Right lobe of liver (tissue), 6 donors: ENCODE measurements around the gene SLC49A3. TPM values are rescaled to one million over a fixed set of nuclear protein-coding genes. Genes with fewer than 3 reads are reported as not detected.
A peak's percentile ranks its signal among the peaks of the same experiment; 100 is the strongest.
"Not testable (repeated sequence)": the region's sequence is repeated elsewhere in the genome, so short reads cannot be mapped to it uniquely, and the experiment has no call there.

Experiments
- ATAC-seq, 4 donors: fragments of 200-7000 bp; cut with Tn5 transposase; one replicate each; pipeline ENCODE4 v1.9.1; 2020; ENCODE audit warnings: mild to moderate bottlenecking in 4 of 4, moderate library complexity in 4 of 4
- DNase-seq, 3 donors: peaks; one replicate each; pipeline ENCODE4 v3.0.0-alpha.2; 2020
- H3K27ac ChIP-seq, 3 donors: fragments of 200-600 bp; one replicate each; pipeline ENCODE4 v1.8.0; 2022
- H3K27me3 ChIP-seq, 2 donors: fragments of 200-600 bp; one replicate each; pipeline ENCODE4 v1.8.0; 2022
- H3K36me3 ChIP-seq, 4 donors: fragments of 200-600 bp; sonication (generic) in 1 of 4; one replicate each; pipeline versions ENCODE4 v1.5.1 to v1.8.0; 2017 to 2022; ENCODE audit warnings: control low read depth in 1 of 4
- H3K4me1 ChIP-seq, 4 donors: fragments of 200-600 bp; sonication (generic) in 1 of 4; one replicate each; pipeline versions ENCODE4 v1.5.1 to v1.8.0; 2017 to 2022; ENCODE audit warnings: control low read depth in 1 of 4
- H3K4me3 ChIP-seq, 3 donors: fragments of 200-600 bp; one replicate each; pipeline ENCODE4 v1.8.0; 2022
- H3K9me3 ChIP-seq, 4 donors: fragments of 200-600 bp; sonication (generic) in 1 of 4; one replicate each; pipeline versions ENCODE4 v1.5.1 to v1.8.0; 2017 to 2022; ENCODE audit warnings: control low read depth in 1 of 4
- CTCF ChIP-seq, 4 donors: fragments of 200-600 bp in 3 of 4; fragments of 450-650 bp in 1 of 4; IDR thresholded peaks; one replicate each; pipeline versions ENCODE4 v1.5.1 to v1.8.0; 2016 to 2022; ENCODE audit warnings: antibody characterized with exemption in 4 of 4, mild to moderate bottlenecking in 2 of 4
- POLR2A ChIP-seq: fragments of 450-650 bp; IDR thresholded peaks from one replicate; pipeline ENCODE4 v1.6.1; 2017; ENCODE audit warnings: antibody characterized with exemption, mild to moderate bottlenecking
- WGBS: methylation state at CpG from one replicate; pipeline ENCODE4 v1.1.6; 2018; ENCODE audit warnings: low coverage, low lambda C conversion rate; ENCODE audit not compliant: insufficient coverage; ENCODE audit errors: missing lambda C conversion rate; 5-methylcytosine and 5-hydroxymethylcytosine counted together
- intact Hi-C, 2 donors: fragments of 100-400 bp; cut with DNase I; formaldehyde crosslinking; loops; one replicate each; pipeline versions ENCODE4 v1.11.2 to v1.14.1; 2022
- total RNA-seq, 6 experiments: library from RNA; depleted of rRNA in 2 of 6; stranded (reverse); fragments of >200 nt in 2 of 6; fragmentation: NEBNext Ultra II Directional in 3 of 6; extraction: Animal tissue kit (Norgen Biotek cat#: 25700) in 3 of 6; gene quantifications; one replicate each; pipeline versions ENCODE4 v1.1.0 to v1.2.4, GENCODE V29; 2016 to 2023
- donor health status: DM: no; HTN: yes; CAD: no.
- donor health status: DM: no; HTN: no; CAD: no.
- donor health status: DM: no; HTN: no; CAD: no.
- donor health status: DM: no; HTN: yes; CAD: no.
- donor health status: DM: no; HTN: yes; CAD: no.

Gene SLC49A3
- total RNA-seq, 6 experiments from 2014 or later: 2.9 to 9.0 (median 5.2) TPM

DNA sequence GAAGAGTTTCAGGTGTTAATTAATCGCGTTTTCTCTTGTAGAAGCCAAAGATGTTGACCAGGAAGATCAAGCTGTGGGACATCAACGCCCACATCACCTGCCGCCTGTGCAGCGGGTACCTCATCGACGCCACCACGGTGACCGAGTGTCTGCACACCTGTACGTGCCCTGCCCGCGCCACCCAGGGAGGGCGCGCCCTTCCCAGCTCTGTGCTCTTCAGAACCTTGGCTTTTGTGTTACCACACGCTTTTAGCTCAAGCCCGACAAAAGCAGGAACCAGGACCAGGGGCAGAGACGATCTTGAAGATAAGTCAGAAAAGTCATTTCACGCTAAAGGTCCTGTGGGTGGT is 44.7 kb upstream of the SLC49A3 start:
- H3K4me3 ChIP-seq: no peak overlapping the region
- H3K36me3 ChIP-seq: peaks cover 0 to 55% (median 23%) of the 10 kb centered on the region in 4 donors
- no peaks in the 10 kb centered on the region for H3K9me3 ChIP-seq
- intact Hi-C loops: no loop called here
- no peaks in the 10 kb centered on the region for H3K27me3 ChIP-seq
- 86% methylated on average over 11 of the region's 18 CpGs for WGBS
- DNase-seq (no peak), ATAC-seq (no peak)
- no peaks in the 10 kb centered on the region for H3K4me1 ChIP-seq
- TF ChIP-seq CTCF (IDR thresholded peaks at IDR 0.05): no peak
- no peak for TF ChIP-seq POLR2A
- no peak overlapping the region for H3K27ac ChIP-seq

- no peaks in the 10 kb centered on the region for H3K4me1 ChIP-seq
- no peak for DNase-seq
- peaks cover 0 to 52% (median 21%) of the 10 kb centered on the region in 4 donors for H3K36me3 ChIP-seq
- WGBS: no CpG with 5 or more reads among the region's 32 CpGs
- H3K27ac ChIP-seq: no peak overlapping the region
- peak in 1 of 4 donors; percentile 23 for ATAC-seq
- no peak overlapping the region for H3K4me3 ChIP-seq
- no peaks in the 10 kb centered on the region for H3K9me3 ChIP-seq
- TF ChIP-seq POLR2A (no peak), CTCF (IDR thresholded peaks at IDR 0.05) (no peak)
- H3K27me3 ChIP-seq: no peaks in the 10 kb centered on the region
- intact Hi-C loops: no loop called here
Measured at GRCh38 chr4:732911-733630, 44.1 kb upstream of the SLC49A3 start.

- TF ChIP-seq CTCF (IDR thresholded peaks at IDR 0.05): no peak
- no peak for TF ChIP-seq POLR2A
- H3K4me3 ChIP-seq: no peak overlapping the region
- peaks cover 0 to 46% (median 18%) of the 10 kb centered on the region in 4 donors for H3K36me3 ChIP-seq
- H3K27ac ChIP-seq: no peak overlapping the region
- intact Hi-C loops: no loop called here
- DNase-seq (no peak), ATAC-seq (no peak)
- 92% methylated on average over 2 of the region's 20 CpGs for WGBS
- H3K27me3 ChIP-seq: no peaks in the 10 kb centered on the region
- H3K9me3 ChIP-seq: no peaks in the 10 kb centered on the region
- H3K4me1 ChIP-seq: no peaks in the 10 kb centered on the region
Measured at GRCh38 chr4:732486-732885, 43.5 kb upstream of the SLC49A3 start.

DNA sequence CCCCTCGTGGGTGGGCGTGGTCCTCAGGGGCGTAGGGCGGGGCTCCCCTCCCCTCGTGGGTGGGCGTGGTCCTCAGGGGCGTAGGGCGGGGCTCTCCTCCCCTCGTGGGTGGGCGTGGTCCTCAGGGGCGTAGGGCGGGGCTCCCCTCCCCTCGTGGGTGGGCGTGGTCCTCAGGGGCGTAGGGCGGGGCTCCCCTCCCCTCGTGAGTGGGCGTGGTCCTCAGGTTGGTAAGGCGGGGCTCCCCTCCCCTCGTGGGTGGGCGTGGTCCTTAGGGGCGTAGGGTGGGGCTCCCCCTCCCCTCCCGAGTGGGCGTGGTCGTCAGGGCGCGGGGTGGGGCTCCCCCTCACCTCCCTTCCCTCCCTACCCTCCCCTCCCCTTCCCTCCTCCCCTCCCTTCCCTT is 43.0 kb upstream of the SLC49A3 start:
- 100% methylated on average over 2 of the region's 27 CpGs for WGBS
- DNase-seq, intact Hi-C loops, H3K4me1 ChIP-seq, H3K27me3 ChIP-seq, H3K27ac ChIP-seq, H3K9me3 ChIP-seq, ATAC-seq, H3K4me3 ChIP-seq: not testable (repeated sequence)
- peaks cover 0 to 41% (median 18%) of the 10 kb centered on the region in 4 donors for H3K36me3 ChIP-seq

DNA sequence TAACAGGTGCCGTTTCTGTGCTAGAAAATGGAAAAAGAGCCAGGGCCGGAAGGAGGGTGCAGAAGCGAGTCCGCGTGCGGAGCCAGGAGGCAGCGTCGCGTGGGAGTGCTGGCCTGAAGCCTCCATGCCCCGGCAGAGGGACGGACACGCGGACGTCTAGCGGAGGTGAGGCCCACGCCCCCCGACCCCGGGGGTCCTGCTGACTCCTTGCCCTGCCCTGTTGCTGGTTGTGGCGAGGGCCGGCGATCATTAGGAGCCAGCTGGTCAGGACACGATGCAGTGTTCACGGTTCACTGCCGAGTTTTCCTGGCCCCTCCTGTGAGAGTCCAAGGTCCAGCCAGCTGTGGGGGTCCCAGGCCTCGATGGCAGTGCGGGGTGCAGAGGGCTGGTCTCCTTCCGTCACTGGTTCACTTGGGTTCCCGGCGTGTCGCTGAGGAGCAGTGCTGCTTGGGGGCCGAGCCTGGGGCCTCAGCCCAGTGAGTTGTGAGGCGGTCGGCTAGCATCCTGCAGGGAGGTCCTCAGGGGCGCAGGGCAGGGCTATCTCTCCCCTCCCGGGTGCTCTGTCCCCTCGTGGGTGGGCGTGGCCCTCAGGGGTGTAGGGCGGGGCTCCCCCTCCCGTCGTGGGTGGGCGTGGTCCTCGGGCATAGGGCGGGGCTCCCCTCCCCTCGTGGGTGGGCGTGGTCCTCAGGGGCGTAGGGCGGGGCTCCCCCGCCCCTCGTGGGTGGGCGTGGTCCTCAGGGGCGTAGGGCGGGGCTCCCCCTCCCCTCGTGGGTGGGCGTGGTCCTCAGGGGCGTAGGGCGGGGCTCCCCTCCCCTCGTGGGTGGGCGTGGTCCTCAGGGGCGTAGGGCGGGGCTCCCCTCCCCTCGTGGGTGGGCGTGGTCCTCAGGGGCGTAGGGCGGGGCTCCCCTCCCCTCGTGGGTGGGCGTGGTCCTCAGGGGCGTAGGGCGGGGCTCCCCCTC is 42.3 kb upstream of the SLC49A3 start:
- peak in 1 of 4 donors; percentile 11 for ATAC-seq

More for the DNA sequence above, 42.3 kb upstream of the SLC49A3 start:
- DNase-seq, H3K4me1 ChIP-seq, H3K27me3 ChIP-seq, H3K4me3 ChIP-seq, intact Hi-C loops, H3K27ac ChIP-seq, H3K9me3 ChIP-seq: not testable (repeated sequence)
- WGBS: 100% methylated on average over 6 of the region's 68 CpGs
- peaks cover 0 to 41% (median 18%) of the 10 kb centered on the region in 4 donors for H3K36me3 ChIP-seq
